ENCODE data around the gene TNK1. TPM values are rescaled to one million over a fixed set of nuclear protein-coding genes. Genes with fewer than 3 reads are reported as not detected.

The TNK1 gene
- total RNA-seq, 4 donors from 2014 or later: 13.0 to 25.4 (median 19.7) TPM

- no peak for DNase-seq (ENCODE audit: low spot score in 2 of 2)
- intact Hi-C loops (cut with DNase I; ENCODE audit: low total_unique reads): no loop called here
- TF ChIP-seq POLR2A (IDR thresholded peaks at IDR 0.05): no peak
- TF ChIP-seq CTCF (IDR thresholded peaks at IDR 0.05): no peak
Observed at GRCh38 chr17:7414837-7415236, 33.9 kb downstream of the TNK1 start.

GRCh38 chr17:7415784-7416183, 34.9 kb downstream of the TNK1 start:
- no peak overlapping the region for H3K4me3 ChIP-seq (ENCODE audit: low read depth, poor library complexity, severe bottlenecking)
- DNase-seq (ENCODE audit: low spot score in 2 of 2): no peak
- TF ChIP-seq POLR2A (IDR thresholded peaks at IDR 0.05): no peak
- no peak for TF ChIP-seq CTCF (IDR thresholded peaks at IDR 0.05)
- 83 to 84% methylated on average over 23 of the region's 23 CpGs for WGBS, 2 donors
- intact Hi-C loops (cut with DNase I; ENCODE audit: low total_unique reads): no loop called here

More at GRCh38 chr17:7414837-7415236, 33.9 kb downstream of the TNK1 start:
- 84 to 88% methylated on average over 14 of the region's 14 CpGs for WGBS, 2 donors
- no peak overlapping the region for H3K4me3 ChIP-seq (ENCODE audit: low read depth, poor library complexity, severe bottlenecking)

GRCh38 chr17:7416323-7416722, 35.4 kb downstream of the TNK1 start:
- WGBS, 2 donors: 76 to 81% methylated on average over 6 of the region's 6 CpGs
- no peak overlapping the region for H3K4me3 ChIP-seq (ENCODE audit: low read depth, poor library complexity, severe bottlenecking)
- intact Hi-C loops (cut with DNase I; ENCODE audit: low total_unique reads): no loop called here
- no peak for TF ChIP-seq CTCF (IDR thresholded peaks at IDR 0.05)
- no peak for TF ChIP-seq POLR2A (IDR thresholded peaks at IDR 0.05)
- DNase-seq (ENCODE audit: low spot score in 2 of 2): no peak

- 93 to 95% methylated on average over 46 to 54 of the region's 54 CpGs for WGBS, 2 donors
- DNase-seq (ENCODE audit: low spot score in 2 of 2): no peak
- no peak overlapping the region for H3K4me3 ChIP-seq (ENCODE audit: low read depth, poor library complexity, severe bottlenecking)
- intact Hi-C loops (cut with DNase I; ENCODE audit: low total_unique reads): no loop called here
- TF ChIP-seq CTCF (IDR thresholded peaks at IDR 0.05): no peak
- TF ChIP-seq POLR2A (IDR thresholded peaks at IDR 0.05): no peak
Observed at GRCh38 chr17:7417056-7417655, 36.3 kb downstream of the TNK1 start.

- H3K4me3 ChIP-seq (ENCODE audit: low read depth, poor library complexity, severe bottlenecking): no peak overlapping the region
- no peak for DNase-seq (ENCODE audit: low spot score in 2 of 2)
- intact Hi-C loops (cut with DNase I; ENCODE audit: low total_unique reads): no loop called here
- 71 to 72% methylated on average over 13 to 18 of the region's 18 CpGs for WGBS, 2 donors
- TF ChIP-seq POLR2A (IDR thresholded peaks at IDR 0.05) (no peak), CTCF (IDR thresholded peaks at IDR 0.05) (no peak)
Observed at GRCh38 chr17:7418472-7419152, 37.7 kb downstream of the TNK1 start.
